K562 (cell line): ENCODE results near the gene MATN1. TPM values are rescaled to one million over a fixed set of nuclear protein-coding genes. Genes with fewer than 3 reads are reported as not detected.

Experiments used
- ATF4 ChIP-seq: fragments of 450-650 bp; formaldehyde crosslinking; IDR thresholded peaks from 2 replicates; pipeline ENCODE4 v1.4.0; 2022; ENCODE audit warnings: mild to moderate bottlenecking, moderate library complexity
- CAMTA2 ChIP-seq: fragments of 250-450 bp; sonication (Bioruptor Pico); conservative IDR thresholded peaks from 2 replicates; pipeline ENCODE4 v1.5.1; 2022
- CBFA2T3 ChIP-seq: fragments of 450-650 bp; IDR thresholded peaks from 2 replicates; pipeline ENCODE4 v1.6.1; 2017
- CBX5 ChIP-seq: IDR thresholded peaks from 2 replicates; pipeline ENCODE4 v1.6.1; 2014; ENCODE audit warnings: low read depth, borderline replicate concordance
- CTBP1 ChIP-seq: fragments of 450-650 bp; IDR thresholded peaks from 2 replicates; pipeline ENCODE4 v1.6.1; 2016; ENCODE audit warnings: borderline replicate concordance
- CTCF ChIP-seq, 3 experiments: IDR thresholded peaks in 2 of 3; conservative IDR thresholded peaks in 1 of 3; 2 replicates each; pipeline ENCODE4 v1.5.1; 2011 to 2012; ENCODE audit warnings: low read length in 3 of 3, mild to moderate bottlenecking in 3 of 3, control low read depth in 2 of 3, improper control_type of control experiment in 1 of 3, inconsistent platforms in 1 of 3, low read depth in 1 of 3, mixed read lengths in 1 of 3, moderate library complexity in 1 of 3; ENCODE audit not compliant: insufficient read depth in 2 of 3
- E2F8 ChIP-seq: fragments of 450-650 bp; IDR thresholded peaks from 2 replicates; pipeline ENCODE4 v1.7.1; 2018; ENCODE audit warnings: mild to moderate bottlenecking, low read depth; ENCODE audit not compliant: partially characterized antibody
- ETS2 ChIP-seq: IDR thresholded peaks from 2 replicates; pipeline ENCODE4 v1.6.1; 2016; ENCODE audit warnings: borderline replicate concordance, missing genetic modification characterization, mild to moderate bottlenecking, moderate library complexity, missing compliant biosample characterization; ENCODE audit not compliant: poor library complexity, severe bottlenecking
- FOXJ2 ChIP-seq: fragments of 200-800 bp; sonication (Bioruptor generic); IDR thresholded peaks from 2 replicates; pipeline ENCODE4 v1.6.1; 2016; ENCODE audit warnings: missing genetic modification characterization, missing compliant biosample characterization
- GATA2 ChIP-seq: sonication (generic); formaldehyde crosslinking; IDR thresholded peaks from 2 replicates; pipeline ENCODE4 v1.4.0; 2020; ENCODE audit warnings: mild to moderate bottlenecking, missing genetic modification reagents
- HDAC8 ChIP-seq: fragments of 450-650 bp; IDR thresholded peaks from 2 replicates; pipeline ENCODE4 v1.6.1; 2016; ENCODE audit warnings: mild to moderate bottlenecking, missing genetic modification characterization, moderate library complexity, missing compliant biosample characterization
- LEF1 ChIP-seq: fragments of 450-650 bp; IDR thresholded peaks from 2 replicates; pipeline ENCODE4 v1.6.1; 2016; ENCODE audit warnings: mild to moderate bottlenecking
- MAFK ChIP-seq: IDR thresholded peaks from 2 replicates; pipeline ENCODE4 v1.6.1; 2011; ENCODE audit warnings: low read length, improper control_type of control experiment
- NFE2L1 ChIP-seq: fragments of 450-650 bp; IDR thresholded peaks from 2 replicates; pipeline ENCODE4 v1.6.1; 2016; ENCODE audit warnings: missing genetic modification characterization, low read depth, mild to moderate bottlenecking, missing compliant biosample characterization, moderate library complexity, borderline replicate concordance
- NR2C2 ChIP-seq, 2 experiments: fragments of 200-800 bp in 1 of 2; sonication (Bioruptor generic) in 1 of 2; sonication (generic) in 1 of 2; formaldehyde crosslinking in 1 of 2; IDR thresholded peaks; 2 replicates each; pipeline versions ENCODE4 v1.6.1 to v1.8.0; 2016 to 2022; ENCODE audit warnings: mild to moderate bottlenecking in 1 of 2, missing compliant biosample characterization in 1 of 2, missing genetic modification characterization in 1 of 2, missing genetic modification reagents in 1 of 2
- RAD21 ChIP-seq, 2 experiments: fragments of 250-450 bp in 1 of 2; fragments of 450-650 bp in 1 of 2; sonication (Bioruptor Pico) in 1 of 2; formaldehyde crosslinking in 1 of 2; IDR thresholded peaks in 1 of 2; conservative IDR thresholded peaks in 1 of 2; 2 replicates each; pipeline versions ENCODE4 v1.4.0 to v1.8.0; 2020 to 2022; ENCODE audit warnings: mild to moderate bottlenecking in 2 of 2, moderate library complexity in 1 of 2
- TGIF2 ChIP-seq: sonication (generic); formaldehyde crosslinking; IDR thresholded peaks from 2 replicates; pipeline ENCODE4 v1.8.1; 2022; ENCODE audit warnings: mild to moderate bottlenecking, missing genetic modification reagents, moderate library complexity
- U2AF1 ChIP-seq: fragments of 200-400 bp; formaldehyde crosslinking; optimal IDR thresholded peaks from 2 replicates; pipeline ENCODE3; 2017; ENCODE audit warnings: mild to moderate bottlenecking, low read depth, low read length, moderate library complexity
- ZFX ChIP-seq: sonication (generic); formaldehyde crosslinking; IDR thresholded peaks from 2 replicates; pipeline ENCODE4 v1.8.0; 2022; ENCODE audit warnings: mild to moderate bottlenecking, missing genetic modification reagents, moderate library complexity
- ZKSCAN8 ChIP-seq: fragments of 200-800 bp; sonication (Bioruptor generic); IDR thresholded peaks from 2 replicates; pipeline ENCODE4 v1.6.1; 2016; ENCODE audit warnings: missing genetic modification characterization, missing compliant biosample characterization
- ZNF766 ChIP-seq: fragments of 200-800 bp; sonication (Bioruptor generic); conservative IDR thresholded peaks from 2 replicates; pipeline ENCODE4 v1.6.1; 2016; ENCODE audit warnings: missing genetic modification characterization, missing compliant biosample characterization
- polyA plus RNA-seq, 8 experiments: library from polyadenylated mRNA; depleted of rRNA in 4 of 8; stranded (reverse) in 5 of 8; unstranded in 3 of 8; fragments of >200 nt; fragmentation: Nextera tagmentation in 2 of 8; fragmentation: Illumina TruSeq in 1 of 8; extraction: Ambion mirVana in 2 of 8; extraction: Trizol in 1 of 8; gene quantifications; 2 replicates each; pipeline versions ENCODE4 v1.2.1 to v1.2.3, GENCODE V29; 2011 to 2014; ENCODE audit warnings: inconsistent platforms in 1 of 8, missing spikeins in 1 of 8
- total RNA-seq, 7 experiments: library from RNA; depleted of rRNA in 6 of 7; stranded (reverse); fragments of >200 nt in 6 of 7; fragmentation: Illumina TruSeq in 2 of 7; extraction: Trizol in 2 of 7; gene quantifications; 2 replicates each; pipeline versions ENCODE4 v1.2.1 to v1.2.3, GENCODE V29; 2011 to 2021; ENCODE audit warnings: low replicate concordance in 1 of 7
- TF ChIP-seq, protein P1 (sequence below): fragments of 250-450 bp; sonication (Bioruptor Pico); IDR thresholded peaks from 2 replicates; pipeline ENCODE4 v1.9.0; 2021; ENCODE audit warnings: mild to moderate bottlenecking

MATN1 gene
- total and polyA plus RNA-seq, 9 of the 15 experiments (the other 6 are each of a cell fraction or from before 2014, with no cell fraction given), result 0.10 to 2.3 (median 1.2) TPM

DNA sequence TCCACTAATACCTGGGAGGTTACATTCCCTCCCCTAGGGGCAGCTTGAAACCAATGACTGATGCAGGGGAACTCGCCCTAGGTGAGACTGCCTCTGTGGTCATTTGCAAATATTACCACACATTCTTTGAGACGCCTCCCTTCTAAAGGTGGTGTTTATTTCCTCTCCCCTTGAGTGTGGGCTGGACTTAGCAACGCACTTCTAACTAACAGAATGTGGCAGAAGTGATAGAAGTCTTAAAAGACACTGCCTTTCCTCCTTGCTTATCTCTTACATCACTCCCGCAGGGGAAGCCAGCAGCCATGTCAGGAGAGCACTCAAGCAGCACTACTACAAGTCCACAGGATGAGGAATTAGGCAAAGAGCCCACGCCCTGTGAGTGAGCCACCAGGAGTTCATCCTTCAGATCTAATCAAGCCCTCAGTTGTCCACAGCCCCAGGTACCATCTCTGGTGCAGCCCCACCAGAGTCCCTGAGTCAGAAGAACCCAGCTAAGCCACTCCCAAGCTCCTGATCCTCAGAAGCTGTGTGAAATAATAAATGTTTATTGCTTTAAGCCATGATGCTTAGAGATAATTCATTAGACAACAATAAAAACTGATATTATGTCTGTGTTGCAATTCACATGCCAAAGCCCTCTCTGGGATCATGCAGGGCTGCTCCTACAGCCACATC lies 14.8 kb upstream of the MATN1 start (continued):
- TF ChIP-seq, protein P1, sequence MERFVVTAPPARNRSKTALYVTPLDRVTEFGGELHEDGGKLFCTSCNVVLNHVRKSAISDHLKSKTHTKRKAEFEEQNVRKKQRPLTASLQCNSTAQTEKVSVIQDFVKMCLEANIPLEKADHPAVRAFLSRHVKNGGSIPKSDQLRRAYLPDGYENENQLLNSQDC, result no peak
- TF ChIP-seq ATF4 (CRISPR knock-in tag) (0 out of 2 replicates have a peak, but pooled peaks have one; percentile 27), CTBP1 (peak; percentile 59), RAD21 (CRISPR knock-in tag; conservative IDR thresholded peaks at IDR 0.05 in 1 of 2, IDR thresholded peaks at IDR 0.05 in 1 of 2) (peak in 1 of 2 experiments; percentile 37; a peak in 1 of 4 replicates), CAMTA2 (CRISPR knock-in tag) (no peak), CTCF (IDR thresholded peaks at IDR 0.05 in 2 of 3, conservative IDR thresholded peaks at IDR 0.05 in 1 of 3; ENCODE audit: insufficient read depth in 2 of 3, low read depth in 1 of 3, low read length in 3 of 3) (peak in 1 of 3 experiments; percentile 69; a peak in 3 of 6 replicates), ZNF766 (CRISPR knock-in tag) (0 out of 2 replicates have a peak, but pooled peaks have one; percentile 27), U2AF1 (no peak), E2F8 (no peak), TGIF2 (no peak), ETS2 (no peak), ZFX (CRISPR knock-in tag) (no peak), GATA2 (CRISPR knock-in tag) (peak; percentile 83), HDAC8 (no peak), NR2C2 (CRISPR knock-in tag; IDR thresholded peaks at IDR 0.05) (0 out of 2 replicates have a peak, but pooled peaks have one; percentile 6), NR2C2 (tag; IDR thresholded peaks at IDR 0.05) (no peak), LEF1 (no peak), CBFA2T3 (peak; percentile 45; the same call in 1 of the 2 replicates), FOXJ2 (no peak), MAFK (no peak), CBX5 (0 out of 2 replicates have a peak, but pooled peaks have one; percentile 38), NFE2L1 (no peak), ZKSCAN8 (CRISPR knock-in tag) (no peak)
